Measurements from ENCODE around the gene KIF26A. TPM values are rescaled to one million over a fixed set of nuclear protein-coding genes. Genes with fewer than 3 reads are reported as not detected.

Gene KIF26A
- total RNA-seq, 4 donors from 2014 or later, result 0.74 to 7.3 (median 2.4) TPM

GRCh38 chr14:104133496-104133895, 4.9 kb upstream of the KIF26A start:
- DNase-seq (ENCODE audit: low spot score) (no peak), ATAC-seq (ENCODE audit: low FRiP score) (no peak)
- no peak for TF ChIP-seq CTCF (IDR thresholded peaks at IDR 0.05)

- DNase-seq (ENCODE audit: low spot score) (no peak), ATAC-seq (ENCODE audit: low FRiP score) (no peak)
- no peak for TF ChIP-seq CTCF (IDR thresholded peaks at IDR 0.05)
These were observed 4.1 kb upstream of the KIF26A start for GRCh38 chr14:104134061-104134965.

GRCh38 chr14:104135121-104135903, 3.1 kb upstream of the KIF26A start:
- TF ChIP-seq CTCF (IDR thresholded peaks at IDR 0.05), result no peak
- no peak for DNase-seq (ENCODE audit: low spot score)
- ATAC-seq (ENCODE audit: low FRiP score), result no peak

- DNase-seq (ENCODE audit: low spot score) (no peak), ATAC-seq (ENCODE audit: low FRiP score) (no peak)
- TF ChIP-seq CTCF (IDR thresholded peaks at IDR 0.05), result no peak
These were observed 2.4 kb upstream of the KIF26A start for GRCh38 chr14:104135904-104136471.

GRCh38 chr14:104136472-104137296, 1.7 kb upstream of the KIF26A start:
- no peak for ATAC-seq (ENCODE audit: low FRiP score)
- no peak for TF ChIP-seq CTCF (IDR thresholded peaks at IDR 0.05)
- DNase-seq (ENCODE audit: low spot score), result no peak

- no peak for DNase-seq (ENCODE audit: low spot score)
- ATAC-seq (ENCODE audit: low FRiP score), result peak; percentile 72
- peak in 1 of 3 donors; percentile 49 for TF ChIP-seq CTCF (IDR thresholded peaks at IDR 0.05)
These were observed 890 bp upstream of the KIF26A start for GRCh38 chr14:104137297-104138097.
